PC-3 (cell line): ENCODE data around the gene KCNQ4.

Experiments
- CTCF ChIP-seq: fragments of 300-600 bp; sonication (generic); conservative IDR thresholded peaks from 2 replicates; pipeline ENCODE4 v1.5.1; 2017; ENCODE audit warnings: antibody characterized with exemption, low read depth, mild to moderate bottlenecking, low read length
- EZH2 ChIP-seq: fragments of 300-600 bp; sonication (generic); IDR thresholded peaks from one replicate; pipeline ENCODE4 v1.6.1; 2017; ENCODE audit warnings: antibody characterized with exemption, mild to moderate bottlenecking, low read length; ENCODE audit not compliant: unreplicated experiment
- EZH2phosphoT487 ChIP-seq: fragments of 300-600 bp; sonication (generic); IDR thresholded peaks from 2 replicates; pipeline ENCODE4 v1.6.1; 2018; ENCODE audit warnings: mild to moderate bottlenecking, antibody characterized with exemption, low read length, borderline replicate concordance

DNA sequence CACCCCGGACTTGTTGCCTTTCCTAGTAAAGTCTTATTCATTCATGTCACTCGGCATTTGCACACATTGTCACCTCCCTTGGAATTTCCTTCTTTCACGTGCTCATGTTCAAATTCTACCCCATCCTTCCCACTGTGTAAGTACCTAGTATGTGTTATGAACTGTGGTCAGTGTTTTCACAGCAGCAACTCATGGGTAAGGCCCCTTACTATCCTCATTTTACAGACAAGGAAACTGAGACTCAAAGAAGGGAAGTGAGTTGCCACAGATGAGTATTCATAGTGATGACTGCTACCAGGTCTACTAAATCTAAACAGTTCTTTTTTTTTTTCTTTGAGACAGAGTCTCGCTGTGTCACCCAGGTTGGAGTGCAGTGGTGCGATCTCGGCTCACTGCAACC lies 68.1 kb downstream of the KCNQ4 start:
- TF ChIP-seq CTCF = no peak
- no peak for TF ChIP-seq EZH2
- no peak for TF ChIP-seq EZH2phosphoT487
